ENCODE data around the gene BEST2. TPM values are rescaled to one million over a fixed set of nuclear protein-coding genes. Genes with fewer than 3 reads are reported as not detected.

Gene BEST2
- total RNA-seq, 4 donors from 2014 or later: not detected

GRCh38 chr19:12715929-12716328 is 35.7 kb upstream of the BEST2 start:
- no peaks in the 10 kb centered on the region for H3K9me3 ChIP-seq
- no peak overlapping the region for H3K4me3 ChIP-seq
- no peak for TF ChIP-seq CTCF (IDR thresholded peaks at IDR 0.05)
- no peak for TF ChIP-seq POLR2A (IDR thresholded peaks at IDR 0.05)
- TF ChIP-seq POLR2AphosphoS5 (IDR thresholded peaks at IDR 0.05): no peak
- no peak for TF ChIP-seq EP300 (IDR thresholded peaks at IDR 0.05)
- ATAC-seq: no peak
- H3K27ac ChIP-seq: no peak overlapping the region
- H3K27me3 ChIP-seq: no peaks in the 10 kb centered on the region
- peaks cover 0 to 82% of the 10 kb centered on the region in 2 donors for H3K36me3 ChIP-seq
- 75 to 90% methylated on average over 1 to 2 of the region's 3 CpGs for WGBS, 2 donors (ENCODE audit: low coverage in 1 of 2)
- H3K4me1 ChIP-seq: peaks cover 0 to 47% (median 12%) of the 10 kb centered on the region in 3 donors

- Histone ChIP-seq H3K27ac (peak overlapping the region in 3 of 4 donors; percentile 96 to 99 (median 97)), H3K9me3 (no peaks in the 10 kb centered on the region), H3K27me3 (no peaks in the 10 kb centered on the region), H3K4me3 (peak overlapping the region in 1 of 2 donors; percentile 90), H3K36me3 (peaks cover 0 to 41% of the 10 kb centered on the region in 2 donors), H3K4me1 (peaks cover 0 to 73% (median 23%) of the 10 kb centered on the region in 3 donors)
- 79 to 85% methylated on average over 4 to 7 of the region's 10 CpGs for WGBS, 2 donors (ENCODE audit: low coverage in 1 of 2)
- TF ChIP-seq POLR2A (IDR thresholded peaks at IDR 0.05): no peak
- no peak for TF ChIP-seq CTCF (IDR thresholded peaks at IDR 0.05)
- no peak for TF ChIP-seq EP300 (IDR thresholded peaks at IDR 0.05)
- no peak for TF ChIP-seq POLR2AphosphoS5 (IDR thresholded peaks at IDR 0.05)
- no peak for ATAC-seq
These were observed 31.3 kb upstream of the BEST2 start for GRCh38 chr19:12720296-12720695.

- H3K4me3 ChIP-seq: peak overlapping the region; percentile 90 to 92
- no peak for ATAC-seq
- H3K27ac ChIP-seq: peak overlapping the region; percentile 92 to 99 (median 96)
- H3K9me3 ChIP-seq: no peaks in the 10 kb centered on the region
- 10 to 13% methylated on average over 3 to 4 of the region's 59 CpGs for WGBS, 2 donors (ENCODE audit: low coverage in 1 of 2)
- H3K27me3 ChIP-seq: no peaks in the 10 kb centered on the region
- H3K4me1 ChIP-seq: peaks cover 0 to 67% (median 23%) of the 10 kb centered on the region in 3 donors
- TF ChIP-seq EP300 (IDR thresholded peaks at IDR 0.05): no peak
- no peak for TF ChIP-seq POLR2AphosphoS5 (IDR thresholded peaks at IDR 0.05)
- no peak for TF ChIP-seq POLR2A (IDR thresholded peaks at IDR 0.05)
- TF ChIP-seq CTCF (IDR thresholded peaks at IDR 0.05): no peak
- H3K36me3 ChIP-seq: peaks cover 0 to 33% of the 10 kb centered on the region in 2 donors
These were observed 30.5 kb upstream of the BEST2 start for GRCh38 chr19:12720851-12721655.

GRCh38 chr19:12721656-12722565 is 29.7 kb upstream of the BEST2 start:
- TF ChIP-seq POLR2AphosphoS5 (IDR thresholded peaks at IDR 0.05): no peak
- Histone ChIP-seq H3K36me3 (peaks cover 0 to 25% of the 10 kb centered on the region in 2 donors), H3K4me3 (peak overlapping the region; percentile 90 to 92), H3K27me3 (no peaks in the 10 kb centered on the region), H3K4me1 (peaks cover 0 to 59% (median 23%) of the 10 kb centered on the region in 3 donors), H3K27ac (peak overlapping the region; percentile 92 to 99 (median 96)), H3K9me3 (no peaks in the 10 kb centered on the region)
- 0% methylated on average over 3 to 8 of the region's 65 CpGs for WGBS, 2 donors (ENCODE audit: low coverage in 1 of 2)
- ATAC-seq: peak; percentile 64
